OCI-LY7 (cell line): ENCODE results near the gene LPP.

ENCODE experiments used
- CTCF ChIP-seq: fragments of 200-600 bp; sonication (generic); conservative IDR thresholded peaks from 2 replicates; pipeline ENCODE4 v1.5.1; 2014; ENCODE audit warnings: mild to moderate bottlenecking, antibody characterized with exemption, low read length, moderate library complexity, mixed read lengths
- EZH2phosphoT487 ChIP-seq: fragments of 200-600 bp; sonication (generic); IDR thresholded peaks from 2 replicates; pipeline ENCODE4 v1.6.1; 2018; ENCODE audit warnings: low read depth, borderline replicate concordance, mild to moderate bottlenecking, mixed run types, antibody characterized with exemption, low read length, moderate library complexity, mixed read lengths

GRCh38 chr3:188370081-188370830 is 216.3 kb downstream of the LPP start:
- TF ChIP-seq CTCF (no peak), EZH2phosphoT487 (no peak)
